Measurements from ENCODE around the gene TRRAP. TPM values are rescaled to one million over a fixed set of nuclear protein-coding genes. Genes with fewer than 3 reads are reported as not detected.

The TRRAP gene
- total and polyA plus RNA-seq, 4 donors = 8.3 to 43.1 (median 20.9) TPM

- no peak for TF ChIP-seq CTCF (IDR thresholded peaks at IDR 0.05; ENCODE audit: control extremely low read depth, extremely low read depth)
- H3K36me3 ChIP-seq (ENCODE audit: control insufficient read depth in 4 of 4, insufficient read depth in 4 of 4, low read length in 4 of 4) = no peaks in the 10 kb centered on the region
- 70 to 72% methylated on average over 5 of the region's 5 CpGs for WGBS, 2 donors
- H3K4me3 ChIP-seq = no peak overlapping the region
- ATAC-seq (ENCODE audit: insufficient read depth, low FRiP score) (no peak), DNase-seq (no peak)
- H3K27me3 ChIP-seq (ENCODE audit: control insufficient read depth in 3 of 3, insufficient read depth in 3 of 3, low read length in 2 of 3) = peaks cover 0 to 5% (median 0%) of the 10 kb centered on the region in 3 donors
- H3K9ac ChIP-seq (ENCODE audit: insufficient read depth in 1 of 2, low read length in 2 of 2) = no peak overlapping the region
- H3K9me3 ChIP-seq (ENCODE audit: control insufficient read depth in 4 of 4, insufficient read depth in 3 of 4, low read length in 3 of 4) = no peaks in the 10 kb centered on the region
- H3K27ac ChIP-seq (ENCODE audit: low read depth in 1 of 2, low read length in 1 of 2) = no peak overlapping the region
- H3K4me1 ChIP-seq (ENCODE audit: control insufficient read depth in 5 of 5, insufficient read depth in 5 of 5, low read length in 5 of 5) = no peaks in the 10 kb centered on the region
Measured at GRCh38 chr7:98837630-98837972, 40.7 kb upstream of the TRRAP start.

- Histone ChIP-seq H3K36me3 (ENCODE audit: control insufficient read depth in 4 of 4, insufficient read depth in 4 of 4, low read length in 4 of 4) (no peaks in the 10 kb centered on the region), H3K4me3 (no peak overlapping the region), H3K27ac (ENCODE audit: low read depth in 1 of 2, low read length in 1 of 2) (no peak overlapping the region), H3K4me1 (ENCODE audit: control insufficient read depth in 5 of 5, insufficient read depth in 5 of 5, low read length in 5 of 5) (no peaks in the 10 kb centered on the region), H3K27me3 (ENCODE audit: control insufficient read depth in 3 of 3, insufficient read depth in 3 of 3, low read length in 2 of 3) (peaks cover 0 to 5% (median 0%) of the 10 kb centered on the region in 3 donors), H3K9ac (ENCODE audit: insufficient read depth in 1 of 2, low read length in 2 of 2) (no peak overlapping the region), H3K9me3 (ENCODE audit: control insufficient read depth in 4 of 4, insufficient read depth in 3 of 4, low read length in 3 of 4) (no peaks in the 10 kb centered on the region)
- ATAC-seq (ENCODE audit: insufficient read depth, low FRiP score) (no peak), DNase-seq (no peak)
- 73 to 80% methylated on average over 11 of the region's 11 CpGs for WGBS, 2 donors
- no peak for TF ChIP-seq CTCF (IDR thresholded peaks at IDR 0.05; ENCODE audit: control extremely low read depth, extremely low read depth)
Measured at GRCh38 chr7:98840096-98840495, 38.2 kb upstream of the TRRAP start.

- DNase-seq (no peak), ATAC-seq (ENCODE audit: insufficient read depth, low FRiP score) (no peak)
- H3K27ac ChIP-seq (ENCODE audit: low read depth in 1 of 2, low read length in 1 of 2) = no peak overlapping the region
- TF ChIP-seq CTCF (IDR thresholded peaks at IDR 0.05; ENCODE audit: control extremely low read depth, extremely low read depth) = no peak
- H3K9me3 ChIP-seq (ENCODE audit: control insufficient read depth in 4 of 4, insufficient read depth in 3 of 4, low read length in 3 of 4) = no peaks in the 10 kb centered on the region
- H3K36me3 ChIP-seq (ENCODE audit: control insufficient read depth in 4 of 4, insufficient read depth in 4 of 4, low read length in 4 of 4) = no peaks in the 10 kb centered on the region
- WGBS, 2 donors = 50 to 67% methylated on average over 4 of the region's 4 CpGs
- no peaks in the 10 kb centered on the region for H3K4me1 ChIP-seq (ENCODE audit: control insufficient read depth in 5 of 5, insufficient read depth in 5 of 5, low read length in 5 of 5)
- H3K27me3 ChIP-seq (ENCODE audit: control insufficient read depth in 3 of 3, insufficient read depth in 3 of 3, low read length in 2 of 3) = peaks cover 0 to 5% (median 0%) of the 10 kb centered on the region in 3 donors
- no peak overlapping the region for H3K4me3 ChIP-seq
- no peak overlapping the region for H3K9ac ChIP-seq (ENCODE audit: insufficient read depth in 1 of 2, low read length in 2 of 2)
Measured at GRCh38 chr7:98840722-98841121, 37.6 kb upstream of the TRRAP start.
